GM18499 (cell line): ENCODE data around the gene PSMC4.
"Not testable (repeated sequence)": the region's sequence is repeated elsewhere in the genome, so short reads cannot be mapped to it uniquely, and the experiment has no call there.

Experiments used
- ATAC-seq: cut with Tn5 transposase; IDR thresholded peaks from one replicate; pipeline ENCODE4 v1.9.1; 2021; ENCODE audit warnings: moderate number of reproducible peaks; ENCODE audit not compliant: insufficient read depth, unreplicated experiment

Gene PSMC4

DNA sequence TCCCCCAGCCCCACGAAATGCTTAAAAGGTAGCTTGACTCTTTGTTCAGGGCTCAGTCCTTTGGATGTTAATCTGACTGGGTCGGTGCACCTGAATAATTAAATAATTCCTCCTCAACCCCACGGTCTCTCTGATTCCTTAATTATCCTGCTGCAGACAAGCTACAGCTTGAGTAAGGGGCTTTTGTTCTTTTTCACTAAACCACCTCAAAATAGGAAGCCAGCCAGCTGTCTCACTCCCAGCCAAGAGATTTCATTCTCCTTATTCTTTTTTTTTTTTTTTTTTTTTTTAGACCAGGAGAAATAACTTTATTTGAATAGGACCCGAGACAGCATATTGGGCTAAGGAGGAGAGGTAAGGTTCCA lies 28.6 kb upstream of the PSMC4 start:
- no peak for ATAC-seq

DNA sequence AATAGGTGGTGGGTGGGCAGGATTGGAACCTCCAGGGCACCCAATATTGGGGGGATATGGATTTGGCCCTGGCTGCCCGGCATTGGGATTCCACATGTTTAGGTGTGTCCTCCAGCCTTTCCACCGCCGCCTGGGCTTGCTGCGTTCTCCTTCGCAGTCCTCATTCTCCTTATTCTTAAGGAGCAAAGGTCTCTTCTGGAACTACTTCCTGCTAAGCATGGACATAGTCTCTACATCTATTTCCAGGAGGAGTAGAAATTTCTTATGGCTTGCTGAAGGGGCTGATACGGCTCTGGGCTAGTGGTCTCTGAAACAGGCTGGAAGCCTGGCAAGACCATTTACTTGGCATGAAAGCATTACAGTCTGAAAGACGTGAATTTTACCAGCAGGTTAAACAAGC lies 27.4 kb upstream of the PSMC4 start:
- ATAC-seq = no peak

DNA sequence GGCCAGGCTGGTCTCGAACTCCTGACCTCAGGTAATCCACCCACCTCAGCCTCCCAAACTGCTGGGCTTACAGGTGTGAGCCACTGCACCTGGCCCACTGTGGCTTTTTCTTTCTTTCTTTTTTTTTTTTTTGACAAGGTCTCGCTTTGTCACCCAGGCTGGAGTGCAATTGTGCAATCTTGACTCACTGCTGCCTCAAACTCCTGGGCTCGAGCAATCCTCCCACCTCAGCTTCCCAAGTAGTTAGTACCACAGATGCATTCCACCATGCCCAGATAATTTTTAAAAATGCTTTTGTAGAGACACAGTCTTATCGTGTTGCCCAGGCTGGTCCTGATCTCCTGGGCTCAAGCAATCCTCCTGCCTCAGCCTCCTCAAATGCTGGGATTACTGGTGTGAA lies 24.4 kb upstream of the PSMC4 start:
- no peak for ATAC-seq

DNA sequence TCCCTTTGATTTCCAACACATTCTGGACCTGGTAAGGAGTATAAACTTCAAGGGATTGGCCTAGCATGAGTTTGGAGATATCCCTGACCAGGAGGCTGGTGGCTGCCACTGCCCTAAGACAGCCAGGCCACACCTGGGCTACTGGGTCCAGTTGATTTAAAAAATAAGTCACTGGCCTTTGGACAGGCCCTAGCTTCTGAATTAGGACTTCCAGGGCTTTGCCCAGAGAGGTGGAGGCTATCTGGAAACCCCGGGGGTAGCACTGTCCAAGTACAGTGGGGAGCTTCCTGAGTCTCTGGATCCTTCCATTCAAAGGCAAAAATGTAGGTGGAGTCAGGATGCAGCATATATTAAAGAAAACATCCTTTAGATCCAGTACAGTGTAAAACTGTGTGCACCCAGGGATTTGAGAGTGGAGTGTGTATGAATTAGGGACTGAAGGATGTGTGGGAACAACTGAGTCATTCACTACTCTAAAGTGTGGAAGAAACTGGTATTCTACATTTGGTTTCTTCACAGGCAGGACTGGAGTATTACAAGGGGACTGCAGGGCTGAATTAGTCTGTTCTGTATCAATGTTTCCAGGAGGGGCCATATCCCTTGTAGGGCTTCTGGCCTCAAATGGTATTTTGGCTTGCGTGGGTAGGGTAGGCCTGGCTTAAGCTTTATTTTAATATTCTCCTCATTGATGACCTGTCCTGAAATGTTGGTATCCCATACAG lies 21.8 kb upstream of the PSMC4 start:
- no peak for ATAC-seq

DNA sequence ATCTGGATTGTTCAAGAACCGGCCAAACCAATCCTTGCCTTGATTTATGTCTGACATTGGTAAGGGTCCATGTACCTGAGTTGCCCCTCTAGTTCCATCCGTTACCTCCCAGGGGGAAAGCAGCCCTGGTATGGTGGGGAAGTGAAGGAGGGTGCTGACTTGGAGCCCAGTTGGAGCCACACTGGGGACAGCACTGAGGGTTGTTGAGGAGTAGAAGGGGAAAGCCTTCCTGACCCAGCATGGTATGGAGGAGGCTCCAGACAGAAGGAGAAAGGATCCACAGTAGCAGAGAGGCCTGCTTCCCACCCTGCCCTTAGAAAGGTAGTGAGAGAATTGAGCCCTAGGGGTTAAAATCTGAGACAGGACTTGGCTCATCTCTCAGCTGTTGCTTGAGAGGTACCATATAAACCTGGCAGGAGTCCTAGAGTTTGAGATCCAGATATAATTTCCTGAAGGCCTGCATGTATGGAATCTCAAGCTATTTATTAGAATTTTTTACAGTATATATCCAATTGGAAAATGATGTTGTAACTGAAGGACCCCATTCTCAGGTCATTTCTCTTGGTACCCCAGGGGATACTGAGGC lies 19.8 kb upstream of the PSMC4 start:
- no peak for ATAC-seq

DNA sequence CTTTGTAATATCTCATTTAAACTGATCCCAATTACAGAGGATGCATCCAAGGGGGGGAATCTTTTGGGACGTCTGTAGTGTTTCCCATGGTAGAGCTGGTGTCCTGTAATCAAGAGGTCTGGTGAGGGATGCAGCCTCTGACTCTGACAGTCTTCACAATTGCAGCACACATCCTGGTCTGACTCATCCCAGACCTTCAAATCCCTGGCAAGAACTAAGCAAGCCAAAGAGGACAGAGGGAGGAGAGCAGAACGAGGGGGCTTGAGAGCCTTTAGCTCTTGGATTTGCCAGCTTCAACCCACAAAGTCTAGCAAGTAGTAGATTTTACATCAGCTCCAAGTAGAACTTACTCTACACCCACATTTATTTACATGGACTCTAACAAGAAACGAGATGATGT lies 19.3 kb upstream of the PSMC4 start:
- no peak for ATAC-seq

DNA sequence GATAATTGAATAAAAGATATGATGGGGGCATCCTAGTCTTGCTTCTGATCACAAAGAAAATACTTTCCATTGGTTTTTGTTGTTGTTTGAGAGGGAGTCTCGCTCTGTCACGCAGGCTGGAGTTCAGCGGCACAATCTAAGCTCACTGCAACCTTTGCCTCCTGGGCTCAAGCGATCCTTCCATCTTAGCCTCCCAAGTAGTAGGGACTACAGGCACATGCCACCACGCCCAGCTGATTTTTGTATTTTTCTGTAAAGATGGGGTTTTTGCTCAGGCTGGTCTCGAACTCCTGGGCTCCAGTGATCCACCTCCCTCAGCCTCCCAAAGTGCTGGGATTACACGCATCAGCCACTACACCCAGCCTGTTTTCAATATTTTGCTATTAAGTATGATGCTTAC lies 17.1 kb upstream of the PSMC4 start:
- ATAC-seq = no peak

DNA sequence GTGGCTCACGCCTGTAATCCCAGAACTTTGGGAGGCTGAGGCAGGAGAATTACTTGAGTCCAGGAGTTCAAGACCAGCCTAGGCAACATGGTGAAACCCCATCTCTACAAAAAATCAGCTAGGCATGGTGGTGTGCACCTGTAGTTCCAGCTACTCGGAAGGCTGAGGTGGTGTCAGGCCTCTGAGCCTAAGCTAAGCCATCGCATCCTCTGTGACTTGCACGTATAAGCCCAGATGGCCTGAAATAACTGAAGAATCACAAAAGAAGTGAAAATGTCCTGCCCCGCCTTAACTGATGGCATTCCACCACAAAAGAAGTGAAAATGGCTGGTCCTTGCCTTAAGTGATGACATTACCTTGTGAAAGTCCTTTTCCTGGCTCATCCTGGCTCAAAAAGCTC lies 13.1 kb upstream of the PSMC4 start:
- ATAC-seq = not testable (repeated sequence)

DNA sequence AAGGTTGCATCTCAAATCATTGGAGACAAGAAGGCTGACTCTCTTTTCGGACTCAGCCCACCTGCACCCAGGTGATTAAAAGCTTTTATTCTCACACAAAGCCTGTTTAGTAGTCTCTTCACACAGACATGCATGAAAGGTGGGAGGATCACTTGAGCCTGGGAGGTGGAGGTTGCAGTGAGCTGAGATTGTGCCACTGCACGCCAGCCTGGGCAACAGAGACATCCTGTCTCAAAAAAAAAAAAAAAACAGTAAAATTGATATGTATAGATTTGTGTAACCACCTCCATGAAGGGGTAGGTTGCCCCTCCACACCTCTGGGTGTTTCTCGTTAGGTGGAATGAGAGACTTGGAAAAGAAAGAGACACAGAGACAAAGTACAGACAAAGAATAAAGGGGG lies 12.0 kb upstream of the PSMC4 start:
- ATAC-seq = not testable (repeated sequence)

DNA sequence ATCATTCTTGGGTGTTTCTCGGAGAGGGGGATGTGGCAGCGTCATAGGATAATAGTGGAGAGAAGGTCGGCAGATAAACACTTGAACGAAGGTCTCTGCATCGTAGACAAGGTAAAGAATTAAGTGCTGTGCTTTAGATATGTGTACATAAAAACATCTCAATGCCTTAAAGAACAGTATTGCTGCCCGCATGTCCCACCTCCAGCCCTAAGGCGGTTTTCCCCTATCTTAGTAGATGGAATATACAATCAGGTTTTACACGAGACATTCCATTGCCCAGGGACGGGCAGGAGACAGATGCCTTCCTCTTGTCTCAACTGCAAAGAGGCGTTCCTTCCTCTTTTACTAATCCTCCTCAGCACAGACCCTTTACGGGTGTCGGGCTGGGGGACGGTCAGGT lies 11.6 kb upstream of the PSMC4 start:
- not testable (repeated sequence) for ATAC-seq

DNA sequence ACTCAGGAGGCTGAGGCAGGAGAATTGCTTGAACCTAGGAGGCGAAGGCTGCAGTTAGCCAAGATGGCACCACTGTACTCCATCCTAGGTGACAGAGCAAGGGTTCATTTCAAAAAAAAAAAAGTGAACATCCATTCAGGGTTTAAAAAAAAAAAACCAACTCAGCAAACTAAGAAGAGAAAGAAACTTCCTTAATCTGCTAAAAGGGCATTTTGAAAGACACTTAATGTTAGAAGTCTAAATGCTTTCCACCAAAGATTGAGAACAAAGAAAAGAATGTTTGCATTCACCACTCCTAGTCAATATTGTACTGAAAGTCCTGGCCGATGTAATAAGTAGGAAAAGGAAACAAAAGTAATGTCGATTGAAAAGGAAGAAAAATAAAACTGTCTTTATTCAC lies 7.1 kb upstream of the PSMC4 start:
- no peak for ATAC-seq

DNA sequence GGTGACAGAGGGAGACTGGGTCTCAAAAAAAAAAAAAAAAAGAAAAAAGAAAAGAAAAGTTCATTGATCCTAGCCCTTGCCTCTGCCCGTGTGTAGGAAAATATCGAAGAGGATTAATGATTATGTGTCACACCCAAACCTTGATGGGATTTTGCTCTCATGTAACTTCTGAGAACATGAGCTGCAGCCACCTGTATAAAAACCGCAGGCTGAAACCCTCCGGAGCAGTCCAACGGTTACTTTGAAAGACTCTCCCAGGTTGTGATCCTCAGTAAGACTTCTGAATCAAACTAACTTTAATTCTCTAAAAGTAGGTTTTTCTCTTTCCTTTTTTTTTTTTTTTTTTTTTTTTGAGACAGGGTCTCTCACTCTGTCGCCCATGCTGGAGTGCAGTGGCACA lies 4.3 kb upstream of the PSMC4 start:
- ATAC-seq = no peak

DNA sequence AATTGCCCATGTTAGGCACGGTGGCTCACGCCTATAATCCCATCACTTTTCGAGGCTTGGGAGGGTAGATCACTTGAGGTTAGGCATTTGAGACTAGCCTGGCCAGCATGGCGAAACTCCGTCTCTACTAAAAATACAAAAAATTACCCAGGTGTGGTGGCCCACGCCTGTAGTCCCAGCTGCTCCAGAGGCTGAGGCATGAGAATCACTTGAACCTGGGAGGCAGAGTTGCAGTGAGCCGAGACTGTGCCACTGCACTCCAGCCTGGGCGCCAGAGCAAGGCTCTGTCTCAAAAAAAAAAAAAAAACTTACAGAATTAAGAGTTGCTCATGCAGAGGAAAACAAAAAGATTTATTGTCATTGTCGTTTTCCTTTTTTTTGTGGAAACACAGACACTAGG lies 3.4 kb upstream of the PSMC4 start:
- ATAC-seq = no peak

DNA sequence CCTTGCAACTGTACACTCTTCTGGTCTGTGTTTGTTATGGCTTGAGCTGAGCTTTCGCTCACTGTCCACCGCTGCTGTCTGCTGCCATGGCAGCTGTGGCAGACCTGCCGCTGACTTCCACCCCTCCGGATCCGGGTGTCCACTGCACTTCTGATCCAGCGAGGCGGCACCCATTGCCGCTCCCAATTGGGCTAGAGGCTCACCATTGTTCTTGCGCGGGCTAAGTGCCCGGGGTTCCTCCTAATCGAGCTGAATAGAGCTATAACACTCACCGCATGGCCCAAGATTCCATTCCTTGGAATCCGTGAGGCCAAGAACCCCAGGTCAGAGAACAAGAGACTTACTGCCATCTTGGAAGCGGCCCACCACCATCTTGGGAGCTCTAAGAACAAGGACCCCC lies 2.2 kb upstream of the PSMC4 start:
- no peak for ATAC-seq

DNA sequence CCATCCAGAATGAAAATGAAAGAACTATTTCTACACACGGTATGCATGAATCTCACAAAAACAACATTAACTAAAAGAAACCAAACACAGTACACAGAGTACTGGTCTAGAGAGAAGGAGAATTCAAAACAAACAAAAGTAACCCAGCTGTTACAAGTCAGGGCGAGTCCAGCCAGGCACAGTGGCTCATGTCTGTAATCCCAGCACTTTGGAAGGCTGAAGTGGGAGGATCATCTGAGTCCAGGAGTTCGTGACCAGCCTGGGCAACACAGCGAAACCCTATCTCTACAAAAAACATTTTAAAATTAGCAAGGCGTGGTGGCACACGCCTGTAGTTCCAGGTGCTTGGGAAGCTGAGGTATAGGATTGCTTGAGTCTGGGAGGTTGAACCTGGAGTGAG lies 1.7 kb upstream of the PSMC4 start:
- no peak for ATAC-seq

DNA sequence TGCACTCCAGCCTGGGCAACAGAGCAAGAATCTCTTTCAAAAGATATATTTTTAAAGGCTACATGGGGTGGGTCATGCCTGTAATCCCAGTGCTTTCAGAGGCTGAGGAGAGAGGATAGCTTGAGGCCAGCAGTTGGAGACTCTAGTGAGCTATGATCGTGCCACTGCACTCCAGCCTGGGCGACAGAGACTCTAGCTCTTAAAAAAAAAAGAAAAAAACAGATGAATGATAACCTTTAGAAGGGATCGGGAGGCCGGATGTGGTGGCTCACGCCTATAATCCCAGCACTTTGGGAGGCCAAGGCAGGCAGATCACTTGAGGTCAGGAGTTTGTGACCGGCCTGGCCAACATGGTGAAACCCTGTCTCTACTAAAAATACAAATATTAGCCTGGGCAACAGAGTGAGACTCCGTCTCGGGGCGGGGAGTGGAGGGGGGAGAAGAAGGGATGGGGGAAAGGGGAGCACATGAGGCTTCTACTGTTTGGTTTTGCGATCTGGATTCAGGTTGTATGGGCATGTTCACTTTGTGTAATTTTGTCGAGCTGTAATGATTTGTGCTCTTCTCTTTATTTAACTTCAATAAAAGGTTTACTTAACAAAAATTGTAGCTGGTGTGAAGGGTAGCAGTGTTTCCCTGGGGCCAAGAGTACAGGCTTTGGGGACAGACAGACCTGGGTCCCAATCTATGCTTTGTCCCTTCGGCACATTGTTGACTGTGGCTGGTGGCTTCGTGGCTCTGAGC lies 1.1 kb upstream of the PSMC4 start:
- no peak for ATAC-seq

DNA sequence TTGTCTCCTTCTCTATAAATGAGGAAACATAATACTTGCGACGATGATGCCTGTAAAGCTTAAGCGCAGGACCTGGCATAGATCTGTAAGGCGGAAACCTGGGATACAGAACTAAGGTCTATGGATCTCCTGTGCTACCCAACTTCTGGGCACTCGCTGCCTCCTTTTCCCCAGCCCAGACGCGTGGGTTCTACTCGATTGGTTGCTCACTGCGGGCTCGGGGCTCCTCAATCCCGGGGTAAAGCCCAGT lies 615 bp upstream of the PSMC4 start:
- no peak for ATAC-seq

DNA sequence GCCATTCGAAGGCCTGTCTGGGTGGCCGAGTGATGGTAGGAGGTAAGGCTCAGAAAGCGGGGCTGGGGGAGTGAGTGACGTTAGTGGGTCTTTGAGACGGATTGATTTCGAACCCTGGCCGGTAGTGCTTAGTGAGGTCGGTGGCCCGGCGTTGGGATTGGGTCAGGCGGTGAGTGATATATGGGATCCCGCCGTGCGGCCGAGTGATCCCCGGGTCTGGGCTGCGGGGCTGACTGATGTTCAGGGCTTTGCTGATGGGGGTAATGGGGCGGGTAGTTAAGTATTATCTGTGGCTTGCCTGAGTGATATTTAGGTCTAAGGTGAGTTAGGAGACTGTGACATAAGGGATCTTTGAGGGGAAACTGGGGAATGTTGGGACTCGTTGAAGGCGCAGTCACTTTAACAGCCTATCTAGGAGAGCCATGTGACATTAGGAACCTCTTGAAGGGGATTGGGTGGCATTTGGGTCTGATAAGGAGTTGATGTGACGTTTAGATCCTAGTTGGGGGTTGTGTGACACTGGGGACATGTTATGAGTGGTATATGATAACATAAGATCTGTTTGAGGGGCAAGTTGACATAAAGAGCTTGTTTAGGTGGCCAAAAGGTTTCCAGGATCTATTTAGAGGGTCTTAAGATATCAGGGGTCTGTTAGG lies 543 bp downstream of the PSMC4 start:
- no peak for ATAC-seq

DNA sequence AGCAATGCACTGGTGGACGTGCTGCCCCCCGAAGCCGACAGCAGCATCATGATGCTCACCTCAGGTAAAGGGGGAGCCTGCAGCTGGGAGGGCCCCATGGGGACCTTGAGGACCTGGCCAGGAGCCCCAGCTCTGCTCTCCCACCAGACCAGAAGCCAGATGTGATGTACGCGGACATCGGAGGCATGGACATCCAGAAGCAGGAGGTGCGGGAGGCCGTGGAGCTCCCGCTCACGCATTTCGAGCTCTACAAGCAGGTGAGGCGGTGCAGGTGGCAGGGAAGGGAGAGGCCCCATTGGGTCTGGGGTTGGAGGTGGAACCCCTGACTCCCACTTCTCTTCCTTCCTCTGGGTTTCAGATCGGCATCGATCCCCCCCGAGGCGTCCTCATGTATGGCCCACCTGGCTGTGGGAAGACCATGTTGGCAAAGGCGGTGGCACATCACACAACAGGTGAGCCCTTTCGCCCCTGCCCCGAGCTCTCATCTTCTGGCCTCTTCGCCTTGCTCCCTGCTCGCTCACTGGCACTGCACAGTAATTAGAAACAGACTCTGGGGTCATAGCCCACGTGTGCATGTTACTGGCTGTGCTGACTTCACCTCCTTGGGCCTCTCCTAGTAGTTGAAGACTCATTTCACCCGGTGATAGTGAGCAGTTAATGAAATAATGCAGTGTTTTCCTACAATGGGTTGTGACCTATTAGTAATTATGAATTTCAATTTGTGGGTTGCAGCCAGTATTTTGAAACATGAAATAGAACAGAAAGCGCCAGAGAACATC lies 3.6 kb downstream of the PSMC4 start:
- no peak for ATAC-seq

DNA sequence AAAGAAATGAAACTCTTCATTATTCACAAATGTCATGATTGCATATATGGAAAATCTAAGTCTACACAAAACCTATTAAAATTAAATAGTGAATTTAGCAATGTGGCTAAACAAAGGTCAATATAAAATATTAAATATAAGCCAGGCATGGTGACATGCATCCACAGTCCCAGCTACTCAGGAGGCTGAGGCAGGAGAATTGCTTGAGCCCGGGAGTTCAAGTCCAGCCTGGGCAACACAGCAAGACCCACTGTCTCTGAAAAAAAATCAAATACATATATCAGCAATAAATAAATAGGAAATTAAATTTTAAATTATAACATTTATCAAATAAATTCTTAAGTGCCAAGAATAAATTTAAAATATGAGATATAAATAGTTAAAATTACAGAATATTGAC lies 11.9 kb downstream of the PSMC4 start:
- no peak for ATAC-seq
